ENCODE data around the gene CACNB3.

- TF ChIP-seq CTCF (IDR thresholded peaks at IDR 0.05) (no peak), POLR2AphosphoS5 (IDR thresholded peaks at IDR 0.05) (no peak), POLR2A (IDR thresholded peaks at IDR 0.05) (no peak)
These were observed 42.8 kb downstream of the CACNB3 start for GRCh38 chr12:48861111-48861510.

Data from prostate gland (tissue), 2 donors.